MM.1S (cell line): ENCODE results near the gene C3orf33.
"Not testable (repeated sequence)": the region's sequence is repeated elsewhere in the genome, so short reads cannot be mapped to it uniquely, and the experiment has no call there.

Experiments used
- DNase-seq: peaks from one replicate; pipeline ENCODE4 v3.0.0-alpha.2; 2015
- H2AFZ ChIP-seq: fragments of 300-600 bp; sonication (generic); 2 replicates; pipeline ENCODE4 v1.6.0; 2016; ENCODE audit warnings: antibody characterized with exemption, low read length
- H3F3A ChIP-seq: fragments of 300-600 bp; sonication (generic); 2 replicates; pipeline ENCODE4 v1.6.1; 2016; ENCODE audit warnings: mild to moderate bottlenecking, antibody characterized with exemption, low read length, moderate library complexity, mixed read lengths; ENCODE audit not compliant: insufficient read depth
- H3K27ac ChIP-seq: fragments of 300-600 bp; sonication (generic); 2 replicates; pipeline ENCODE4 v1.5.1; 2016; ENCODE audit warnings: mild to moderate bottlenecking, low read length
- H3K27me3 ChIP-seq: fragments of 300-600 bp; sonication (generic); replicated peaks from 2 replicates; pipeline ENCODE4 v1.6.0; 2016; ENCODE audit warnings: low read length; ENCODE audit not compliant: insufficient read depth
- H3K36me3 ChIP-seq: fragments of 300-600 bp; sonication (generic); replicated peaks from 2 replicates; pipeline ENCODE4 v1.6.1; 2016; ENCODE audit warnings: mild to moderate bottlenecking, low read length, mixed read lengths; ENCODE audit not compliant: insufficient read depth
- H3K4me1 ChIP-seq: fragments of 300-600 bp; sonication (generic); 2 replicates; pipeline ENCODE4 v1.6.1; 2016; ENCODE audit warnings: low read length, mixed read lengths
- H3K4me2 ChIP-seq: fragments of 300-600 bp; sonication (generic); 2 replicates; pipeline ENCODE4 v1.6.0; 2016; ENCODE audit warnings: low read depth, low read length
- H3K4me3 ChIP-seq: fragments of 300-600 bp; sonication (generic); 2 replicates; pipeline ENCODE4 v1.5.1; 2016; ENCODE audit warnings: low read length, mixed read lengths
- H3K79me2 ChIP-seq: fragments of 300-600 bp; sonication (generic); 2 replicates; pipeline ENCODE4 v1.6.1; 2016; ENCODE audit warnings: mixed run types, low read length, mixed read lengths
- H3K9ac ChIP-seq: fragments of 300-600 bp; sonication (generic); 2 replicates; pipeline ENCODE4 v1.6.1; 2016; ENCODE audit warnings: low read length, mixed read lengths
- H3K9me2 ChIP-seq: fragments of 300-600 bp; sonication (generic); replicated peaks from 2 replicates; pipeline ENCODE4 v1.6.1; 2016; ENCODE audit warnings: mild to moderate bottlenecking, low read length, mixed read lengths; ENCODE audit not compliant: insufficient read depth
- H3K9me3 ChIP-seq: fragments of 300-600 bp; sonication (generic); replicated peaks from 2 replicates; pipeline ENCODE4 v1.6.1; 2016; ENCODE audit warnings: mild to moderate bottlenecking, low read length, mixed read lengths; ENCODE audit not compliant: insufficient read depth
- H4K20me1 ChIP-seq: fragments of 300-600 bp; sonication (generic); 2 replicates; pipeline ENCODE4 v1.6.1; 2016; ENCODE audit warnings: mild to moderate bottlenecking, low read length, moderate library complexity, mixed read lengths; ENCODE audit not compliant: insufficient read depth
- CTCF ChIP-seq: fragments of 300-600 bp; sonication (generic); IDR thresholded peaks from 2 replicates; pipeline ENCODE4 v1.5.1; 2016; ENCODE audit warnings: antibody characterized with exemption, low read length, mixed read lengths
- EZH2 ChIP-seq: fragments of 300-600 bp; sonication (generic); optimal IDR thresholded peaks from 2 replicates; pipeline ENCODE3; 2017; ENCODE audit warnings: low read depth, mild to moderate bottlenecking, antibody characterized with exemption, low read length, mixed read lengths
- EZH2phosphoT487 ChIP-seq: fragments of 300-600 bp; sonication (generic); IDR thresholded peaks from 2 replicates; pipeline ENCODE4 v1.6.1; 2018; ENCODE audit warnings: antibody characterized with exemption, low read length

The C3orf33 gene

DNA sequence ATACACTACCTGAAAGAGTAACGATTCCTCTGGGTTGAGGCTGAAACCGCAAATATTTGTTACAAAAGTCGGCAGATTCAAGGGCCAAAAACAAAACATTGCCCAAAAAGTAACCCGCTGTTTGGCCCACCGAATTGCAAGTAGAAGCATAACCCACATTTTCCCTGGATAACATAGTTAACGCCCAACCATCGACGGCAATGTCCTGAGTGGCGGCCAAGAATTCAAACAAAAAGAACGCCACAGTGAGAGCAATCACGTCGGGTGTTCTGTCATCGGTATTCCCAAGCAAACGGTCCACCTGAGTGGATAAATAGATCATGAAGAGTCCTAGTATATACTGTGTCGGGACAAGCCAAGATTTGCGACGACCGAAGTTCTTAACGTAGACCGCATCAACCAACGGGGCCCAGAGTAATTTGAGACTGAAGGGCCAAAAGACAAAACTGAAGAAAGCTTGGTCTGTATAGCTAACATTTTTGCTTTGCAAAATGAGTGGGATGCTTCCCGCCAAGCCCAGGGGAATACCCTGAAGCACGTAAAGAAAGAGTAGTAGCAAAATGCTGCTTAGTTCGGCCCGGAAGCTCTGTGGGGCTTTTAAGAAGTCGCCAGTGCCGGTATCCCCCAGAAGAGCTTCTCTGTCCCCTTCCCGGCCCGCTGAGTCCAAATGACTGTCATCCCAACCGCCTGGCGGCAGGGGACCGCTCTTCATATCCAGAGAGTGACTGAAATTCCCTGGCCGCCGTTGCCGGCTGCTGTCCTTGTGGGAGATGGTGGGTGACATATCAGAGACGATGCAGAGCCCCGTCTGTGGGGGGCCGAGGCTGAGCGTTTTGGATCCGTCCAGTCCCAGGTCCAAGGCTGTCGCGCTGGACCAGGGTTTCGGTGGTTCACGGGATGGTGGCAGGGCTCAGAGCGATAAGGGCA lies 47.4 kb upstream of the C3orf33 start:
- TF ChIP-seq EZH2: no peak
- peak; percentile 19; the same call in 1 of the 2 replicates for TF ChIP-seq CTCF
- peak overlapping the region; percentile 77 for H3K27ac ChIP-seq
- no peaks in the 10 kb centered on the region for H3K9me3 ChIP-seq
- peaks cover 22% of the 10 kb centered on the region for H3F3A ChIP-seq
- peak overlapping the region; percentile 55 for H2AFZ ChIP-seq
- H3K27me3 ChIP-seq: no peaks in the 10 kb centered on the region
- H3K9ac ChIP-seq: peak overlapping the region; percentile 81
- H3K9me2 ChIP-seq: no peaks in the 10 kb centered on the region
- H3K79me2 ChIP-seq: peaks cover 53% of the 10 kb centered on the region
- peaks cover 15% of the 10 kb centered on the region for H3K4me1 ChIP-seq
- H3K4me2 ChIP-seq: peak overlapping the region; percentile 92
- peak overlapping the region; percentile 82 for H3K4me3 ChIP-seq
- H4K20me1 ChIP-seq: 0 out of 2 replicates have a peak, but pooled peaks cover 6% of the 10 kb centered on the region
- DNase-seq: peak; percentile 44
- 0 out of 2 replicates have a peak, but pooled peaks cover 3% of the 10 kb centered on the region for H3K36me3 ChIP-seq

- no peak for DNase-seq
- no peak for TF ChIP-seq CTCF
- TF ChIP-seq EZH2: no peak
- TF ChIP-seq EZH2phosphoT487: no peak
- Histone ChIP-seq H3K27me3 (no peaks in the 10 kb centered on the region), H3K9me3 (no peaks in the 10 kb centered on the region), H3K4me3 (peak overlapping the region; percentile 82), H3K27ac (no peak overlapping the region), H3K79me2 (peaks cover 61% of the 10 kb centered on the region), H3K4me1 (peaks cover 8% of the 10 kb centered on the region; the same call in 1 of the 2 replicates), H2AFZ (no peak overlapping the region), H3K4me2 (peak overlapping the region; percentile 92), H3K36me3 (0 out of 2 replicates have a peak, but pooled peaks cover 3% of the 10 kb centered on the region), H4K20me1 (0 out of 2 replicates have a peak, but pooled peaks cover 6% of the 10 kb centered on the region), H3K9ac (peak overlapping the region; percentile 81), H3K9me2 (no peaks in the 10 kb centered on the region), H3F3A (peaks cover 22% of the 10 kb centered on the region)
Measured at GRCh38 chr3:155852341-155852740, 46.3 kb upstream of the C3orf33 start.

DNA sequence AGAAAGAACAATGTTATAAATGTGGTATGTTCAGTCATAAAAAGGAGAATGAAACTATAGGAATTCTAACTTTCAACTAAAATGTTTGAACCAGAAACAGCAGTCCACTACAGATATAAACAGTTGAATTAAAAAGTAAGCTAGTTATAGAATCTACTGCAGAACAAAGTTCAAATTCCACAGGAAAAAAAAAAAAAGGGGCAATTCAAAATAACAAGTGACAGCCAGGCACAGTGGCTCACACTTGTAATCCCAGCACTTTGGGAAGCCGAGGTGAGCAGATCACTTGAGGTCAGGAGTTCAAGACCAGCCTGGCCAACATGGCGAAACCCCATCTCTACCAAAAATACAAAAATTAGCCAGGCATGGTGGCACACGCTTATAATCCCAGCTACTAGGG lies 43.3 kb upstream of the C3orf33 start:
- not testable (repeated sequence) for H3K9me3 ChIP-seq, H3K4me1 ChIP-seq, DNase-seq, H3K4me3 ChIP-seq, H3K36me3 ChIP-seq, H3K9ac ChIP-seq, H3K27ac ChIP-seq, H3K4me2 ChIP-seq, H3K27me3 ChIP-seq, H3K9me2 ChIP-seq, H4K20me1 ChIP-seq, H2AFZ ChIP-seq
- Histone ChIP-seq H3K79me2 (peaks cover 87% of the 10 kb centered on the region), H3F3A (peaks cover 11% of the 10 kb centered on the region)

- H3K9me2 ChIP-seq: no peaks in the 10 kb centered on the region
- H4K20me1 ChIP-seq: peaks cover 6% of the 10 kb centered on the region; the same call in 1 of the 2 replicates
- peaks cover 88% of the 10 kb centered on the region for H3K79me2 ChIP-seq
- peaks cover 8% of the 10 kb centered on the region; the same call in 1 of the 2 replicates for H3K4me1 ChIP-seq
- H3K9ac ChIP-seq: no peak overlapping the region
- H3F3A ChIP-seq: no peaks in the 10 kb centered on the region
- no peaks in the 10 kb centered on the region for H3K9me3 ChIP-seq
- no peak overlapping the region for H3K27ac ChIP-seq
- no peak overlapping the region for H2AFZ ChIP-seq
- H3K4me3 ChIP-seq: no peak overlapping the region
- H3K27me3 ChIP-seq: no peaks in the 10 kb centered on the region
- H3K36me3 ChIP-seq: 0 out of 2 replicates have a peak, but pooled peaks cover 3% of the 10 kb centered on the region
- TF ChIP-seq CTCF (no peak), EZH2phosphoT487 (no peak), EZH2 (no peak)
- no peak overlapping the region for H3K4me2 ChIP-seq
- no peak for DNase-seq
Measured at GRCh38 chr3:155847993-155848392, 41.9 kb upstream of the C3orf33 start.
